Panc1 (cell line): ENCODE data around the gene KAZN. TPM values are rescaled to one million over a fixed set of nuclear protein-coding genes. Genes with fewer than 3 reads are reported as not detected.

ENCODE experiments used
- ATAC-seq: fragments of 200-7000 bp; cut with Tn5 transposase; 2 replicates; pipeline ENCODE4 v1.9.1; 2020; ENCODE audit warnings: mild to moderate bottlenecking, moderate library complexity
- BruUV-seq: library from RNA; stranded (reverse); fragments of 400-500 nt; replicated peaks from 2 replicates; lab custom pipeline; 2021; lab: Mats Ljungman, UMichigan
- CTCF ChIA-PET: fragments of 300-600 bp; sonication (Branson Sonifier 250); formaldehyde crosslinking; loops from one replicate; lab custom pipeline; 2022; ENCODE audit warnings: antibody characterized with exemption; lab: Charles Lee
- POLR2A ChIA-PET: fragments of 300-600 bp; sonication (Branson Sonifier 250); formaldehyde crosslinking; loops from one replicate; lab custom pipeline; 2022; ENCODE audit warnings: antibody characterized with exemption; lab: Charles Lee
- DNase-seq: peaks from one replicate; pipeline ENCODE4 v3.0.0-alpha.2; 2010; ENCODE audit warnings: low read depth, low spot score
- H3K27ac ChIP-seq: 2 replicates; pipeline ENCODE4 v1.5.1; 2011; ENCODE audit warnings: mild to moderate bottlenecking, low read length, inconsistent platforms
- H3K27me3 ChIP-seq: fragments of 200-500 bp; sonication (Bioruptor generic); 2 replicates; pipeline ENCODE4 v1.6.0; 2014; ENCODE audit warnings: low read length, inconsistent platforms; ENCODE audit not compliant: control insufficient read depth, insufficient read depth
- H3K36me3 ChIP-seq: fragments of 200-500 bp; sonication (Bioruptor generic); 2 replicates; pipeline ENCODE4 v1.5.1; 2014; ENCODE audit warnings: inconsistent platforms, mild to moderate bottlenecking, low read length, moderate library complexity; ENCODE audit not compliant: control insufficient read depth, insufficient read depth
- H3K4me1 ChIP-seq: 2 replicates; pipeline ENCODE4 v1.5.1; 2011; ENCODE audit warnings: inconsistent platforms, mild to moderate bottlenecking, low read length, moderate library complexity; ENCODE audit not compliant: control insufficient read depth, insufficient read depth
- H3K4me3 ChIP-seq, 2 experiments: 2 replicates each; pipeline ENCODE4 v1.5.1; 2011 to 2012; ENCODE audit warnings: low read depth in 2 of 2, low read length in 2 of 2, mild to moderate bottlenecking in 2 of 2, inconsistent platforms in 1 of 2, moderate library complexity in 1 of 2
- H3K9me3 ChIP-seq: fragments of 200-500 bp; sonication (Bioruptor generic); 2 replicates; pipeline ENCODE4 v1.5.1; 2014; ENCODE audit warnings: low read depth, mild to moderate bottlenecking, inconsistent platforms, low read length, moderate library complexity; ENCODE audit not compliant: control insufficient read depth, insufficient read depth
- CTCF ChIP-seq: fragments of 450-650 bp; IDR thresholded peaks from 2 replicates; pipeline ENCODE4 v1.5.1; 2017; ENCODE audit warnings: mild to moderate bottlenecking
- POLR2AphosphoS5 ChIP-seq: IDR thresholded peaks from 2 replicates; pipeline ENCODE4 v1.6.1; 2012; ENCODE audit warnings: mild to moderate bottlenecking, low read depth, low read length, moderate library complexity
- SIN3A ChIP-seq: IDR thresholded peaks from 2 replicates; pipeline ENCODE4 v1.6.1; 2012; ENCODE audit warnings: low read depth, mild to moderate bottlenecking, low read length, moderate library complexity, borderline replicate concordance; ENCODE audit not compliant: insufficient read depth
- TCF7L2 ChIP-seq: IDR thresholded peaks from 2 replicates; pipeline ENCODE4 v1.6.1; 2011; ENCODE audit warnings: mild to moderate bottlenecking, low read depth, low read length, inconsistent platforms
- in situ Hi-C: cut with HindIII; loops from 2 replicates; pipeline ENCODE4 v1.10.0; 2016; ENCODE audit warnings: low sequenced_read_pairs, low pct_unique_long_range_greater_than_20kb
- intact Hi-C: fragments of 100-400 bp; cut with micrococcal nuclease; formaldehyde crosslinking; loops from one replicate; pipeline ENCODE4 v1.10.0; 2022; ENCODE audit not compliant: unreplicated experiment
- total RNA-seq: library from RNA; stranded (reverse); gene quantifications from one replicate; pipeline ENCODE4 v1.2.1, GENCODE V29; 2021; ENCODE audit not compliant: unreplicated experiment
- TF ChIP-seq, protein P1 (sequence below), 2 experiments: IDR thresholded peaks; 2 replicates each; pipeline ENCODE4 v1.6.1; 2011 to 2012; ENCODE audit warnings: low read depth in 2 of 2, control low read depth in 1 of 2, low read length in 1 of 2, mild to moderate bottlenecking in 1 of 2, moderate library complexity in 1 of 2; ENCODE audit not compliant: insufficient read depth in 1 of 2

The KAZN gene
- total RNA-seq, 1 experiment from 2014 or later, result 6.6 TPM

DNA sequence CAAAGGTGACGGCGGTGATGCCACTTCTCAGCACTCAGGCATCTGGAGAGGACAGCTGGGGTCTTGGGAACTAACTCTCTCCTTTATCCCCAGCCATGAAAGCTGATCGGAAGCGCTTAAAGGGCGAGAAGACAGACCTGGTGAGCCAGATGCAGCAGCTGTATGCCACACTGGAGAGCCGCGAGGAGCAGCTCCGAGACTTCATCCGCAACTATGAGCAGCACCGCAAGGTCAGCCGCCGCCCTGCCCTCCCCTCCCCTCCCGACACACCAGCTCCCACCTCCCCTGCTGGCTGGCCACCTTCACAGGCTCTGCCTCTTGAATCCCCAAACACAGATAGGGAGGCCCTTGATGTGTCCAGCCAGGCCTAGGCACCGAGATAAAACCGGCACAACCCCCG, 436.2 kb downstream of the KAZN start:
- BruUV-seq, result no TSS peak
- CTCF ChIA-PET, result no interaction called here
- Histone ChIP-seq H3K9me3 (no peaks in the 10 kb centered on the region), H3K27ac (no peak overlapping the region), H3K36me3 (no peaks in the 10 kb centered on the region), H3K4me3 (no peak overlapping the region), H3K27me3 (no peaks in the 10 kb centered on the region), H3K4me1 (no peaks in the 10 kb centered on the region)
- no peak for ATAC-seq
- TF ChIP-seq CTCF, result no peak
- TF ChIP-seq POLR2AphosphoS5, result no peak
- no peak for TF ChIP-seq SIN3A
- TF ChIP-seq TCF7L2, result no peak
- TF ChIP-seq, protein P1, sequence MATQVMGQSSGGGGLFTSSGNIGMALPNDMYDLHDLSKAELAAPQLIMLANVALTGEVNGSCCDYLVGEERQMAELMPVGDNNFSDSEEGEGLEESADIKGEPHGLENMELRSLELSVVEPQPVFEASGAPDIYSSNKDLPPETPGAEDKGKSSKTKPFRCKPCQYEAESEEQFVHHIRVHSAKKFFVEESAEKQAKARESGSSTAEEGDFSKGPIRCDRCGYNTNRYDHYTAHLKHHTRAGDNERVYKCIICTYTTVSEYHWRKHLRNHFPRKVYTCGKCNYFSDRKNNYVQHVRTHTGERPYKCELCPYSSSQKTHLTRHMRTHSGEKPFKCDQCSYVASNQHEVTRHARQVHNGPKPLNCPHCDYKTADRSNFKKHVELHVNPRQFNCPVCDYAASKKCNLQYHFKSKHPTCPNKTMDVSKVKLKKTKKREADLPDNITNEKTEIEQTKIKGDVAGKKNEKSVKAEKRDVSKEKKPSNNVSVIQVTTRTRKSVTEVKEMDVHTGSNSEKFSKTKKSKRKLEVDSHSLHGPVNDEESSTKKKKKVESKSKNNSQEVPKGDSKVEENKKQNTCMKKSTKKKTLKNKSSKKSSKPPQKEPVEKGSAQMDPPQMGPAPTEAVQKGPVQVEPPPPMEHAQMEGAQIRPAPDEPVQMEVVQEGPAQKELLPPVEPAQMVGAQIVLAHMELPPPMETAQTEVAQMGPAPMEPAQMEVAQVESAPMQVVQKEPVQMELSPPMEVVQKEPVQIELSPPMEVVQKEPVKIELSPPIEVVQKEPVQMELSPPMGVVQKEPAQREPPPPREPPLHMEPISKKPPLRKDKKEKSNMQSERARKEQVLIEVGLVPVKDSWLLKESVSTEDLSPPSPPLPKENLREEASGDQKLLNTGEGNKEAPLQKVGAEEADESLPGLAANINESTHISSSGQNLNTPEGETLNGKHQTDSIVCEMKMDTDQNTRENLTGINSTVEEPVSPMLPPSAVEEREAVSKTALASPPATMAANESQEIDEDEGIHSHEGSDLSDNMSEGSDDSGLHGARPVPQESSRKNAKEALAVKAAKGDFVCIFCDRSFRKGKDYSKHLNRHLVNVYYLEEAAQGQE (IDR thresholded peaks at IDR 0.05; ENCODE audit: insufficient read depth in 1 of 2, low read depth in 2 of 2, low read length in 1 of 2), result no peak
- DNase-seq, result no peak
- in situ Hi-C loops, result no loop called here
- intact Hi-C loops, result no loop called here
- POLR2A ChIA-PET, result no interaction called here

GRCh38 chr1:15035236-15035635, 436.8 kb downstream of the KAZN start:
- POLR2A ChIA-PET, result no interaction called here
- CTCF ChIA-PET, result no interaction called here
- no peaks in the 10 kb centered on the region for H3K27me3 ChIP-seq
- TF ChIP-seq CTCF (no peak), SIN3A (no peak), POLR2AphosphoS5 (no peak), TCF7L2 (no peak)
- TF ChIP-seq, protein P1 (IDR thresholded peaks at IDR 0.05; ENCODE audit: insufficient read depth in 1 of 2, low read depth in 2 of 2, low read length in 1 of 2), result no peak
- intact Hi-C loops, result no loop called here
- no peaks in the 10 kb centered on the region for H3K9me3 ChIP-seq
- ATAC-seq (no peak), DNase-seq (no peak)
- in situ Hi-C loops, result no loop called here
- H3K4me3 ChIP-seq, result no peak overlapping the region
- no TSS peak for BruUV-seq
- no peaks in the 10 kb centered on the region for H3K4me1 ChIP-seq
- H3K27ac ChIP-seq, result no peak overlapping the region
- H3K36me3 ChIP-seq, result no peaks in the 10 kb centered on the region
